Measurements from ENCODE around the gene BTF3L4.
"Not testable (repeated sequence)": the region's sequence is repeated elsewhere in the genome, so short reads cannot be mapped to it uniquely, and the experiment has no call there.

- TF ChIP-seq, protein P1, sequence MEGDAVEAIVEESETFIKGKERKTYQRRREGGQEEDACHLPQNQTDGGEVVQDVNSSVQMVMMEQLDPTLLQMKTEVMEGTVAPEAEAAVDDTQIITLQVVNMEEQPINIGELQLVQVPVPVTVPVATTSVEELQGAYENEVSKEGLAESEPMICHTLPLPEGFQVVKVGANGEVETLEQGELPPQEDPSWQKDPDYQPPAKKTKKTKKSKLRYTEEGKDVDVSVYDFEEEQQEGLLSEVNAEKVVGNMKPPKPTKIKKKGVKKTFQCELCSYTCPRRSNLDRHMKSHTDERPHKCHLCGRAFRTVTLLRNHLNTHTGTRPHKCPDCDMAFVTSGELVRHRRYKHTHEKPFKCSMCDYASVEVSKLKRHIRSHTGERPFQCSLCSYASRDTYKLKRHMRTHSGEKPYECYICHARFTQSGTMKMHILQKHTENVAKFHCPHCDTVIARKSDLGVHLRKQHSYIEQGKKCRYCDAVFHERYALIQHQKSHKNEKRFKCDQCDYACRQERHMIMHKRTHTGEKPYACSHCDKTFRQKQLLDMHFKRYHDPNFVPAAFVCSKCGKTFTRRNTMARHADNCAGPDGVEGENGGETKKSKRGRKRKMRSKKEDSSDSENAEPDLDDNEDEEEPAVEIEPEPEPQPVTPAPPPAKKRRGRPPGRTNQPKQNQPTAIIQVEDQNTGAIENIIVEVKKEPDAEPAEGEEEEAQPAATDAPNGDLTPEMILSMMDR (IDR thresholded peaks at IDR 0.05): not testable (repeated sequence)
- TF ChIP-seq, protein P2, sequence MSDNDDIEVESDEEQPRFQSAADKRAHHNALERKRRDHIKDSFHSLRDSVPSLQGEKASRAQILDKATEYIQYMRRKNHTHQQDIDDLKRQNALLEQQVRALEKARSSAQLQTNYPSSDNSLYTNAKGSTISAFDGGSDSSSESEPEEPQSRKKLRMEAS (CRISPR knock-in tag; IDR thresholded peaks at IDR 0.05): not testable (repeated sequence)
- not testable (repeated sequence) for TF ChIP-seq GABPB1 (CRISPR knock-in tag; IDR thresholded peaks at IDR 0.05); USF2 (CRISPR knock-in tag; IDR thresholded peaks at IDR 0.05); TCF7 (CRISPR knock-in tag; IDR thresholded peaks at IDR 0.05; ENCODE audit: low read depth); CREB1 (CRISPR knock-in tag; IDR thresholded peaks at IDR 0.05); MLX (CRISPR knock-in tag; IDR thresholded peaks at IDR 0.05); FOXP4 (CRISPR knock-in tag; IDR thresholded peaks at IDR 0.05); NFYB (CRISPR knock-in tag; conservative IDR thresholded peaks at IDR 0.05; ENCODE audit: low read depth); ATF3 (CRISPR knock-in tag; conservative IDR thresholded peaks at IDR 0.05); TEAD1 (CRISPR knock-in tag; IDR thresholded peaks at IDR 0.05); IRF2 (CRISPR knock-in tag; IDR thresholded peaks at IDR 0.05; ENCODE audit: borderline replicate concordance, low read depth)
- TF ChIP-seq, protein P3, sequence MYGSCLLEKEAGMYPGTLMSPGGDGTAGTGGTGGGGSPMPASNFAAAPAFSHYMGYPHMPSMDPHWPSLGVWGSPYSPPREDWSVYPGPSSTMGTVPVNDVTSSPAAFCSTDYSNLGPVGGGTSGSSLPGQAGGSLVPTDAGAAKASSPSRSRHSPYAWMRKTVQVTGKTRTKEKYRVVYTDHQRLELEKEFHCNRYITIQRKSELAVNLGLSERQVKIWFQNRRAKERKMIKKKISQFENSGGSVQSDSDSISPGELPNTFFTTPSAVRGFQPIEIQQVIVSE (CRISPR knock-in tag; IDR thresholded peaks at IDR 0.05; ENCODE audit: borderline replicate concordance): not testable (repeated sequence)
Measured at GRCh38 chr1:52077277-52077676, 21.2 kb downstream of the BTF3L4 start.
